AG10803 (cell line): Measurements from ENCODE around the gene SLC5A2.
"Not testable (repeated sequence)": the region's sequence is repeated elsewhere in the genome, so short reads cannot be mapped to it uniquely, and the experiment has no call there.

Experiments used
- DNase-seq: peaks from one replicate; pipeline ENCODE4 v3.0.0; 2010; ENCODE audit warnings: low read depth
- H3K4me3 ChIP-seq: 2 replicates; pipeline ENCODE4 v1.5.1; 2011; ENCODE audit warnings: mild to moderate bottlenecking, low read length, control low read depth
- CTCF ChIP-seq: conservative IDR thresholded peaks from 2 replicates; pipeline ENCODE4 v1.5.1; 2011; ENCODE audit warnings: mild to moderate bottlenecking, low read length, control low read depth, inconsistent platforms

The SLC5A2 gene

GRCh38 chr16:31479751-31480150 is 3.2 kb upstream of the SLC5A2 start:
- no peak overlapping the region for H3K4me3 ChIP-seq
- DNase-seq: no peak
- TF ChIP-seq CTCF: no peak

- DNase-seq: no peak
- TF ChIP-seq CTCF: no peak
- H3K4me3 ChIP-seq: no peak overlapping the region
Observed at GRCh38 chr16:31480851-31481536, 1.9 kb upstream of the SLC5A2 start.

GRCh38 chr16:31484048-31484447 is 1.1 kb downstream of the SLC5A2 start:
- DNase-seq, H3K4me3 ChIP-seq: not testable (repeated sequence)

GRCh38 chr16:31484491-31485171 is 1.7 kb downstream of the SLC5A2 start:
- TF ChIP-seq CTCF: no peak
- no peak for DNase-seq
- H3K4me3 ChIP-seq: no peak overlapping the region

- no peak overlapping the region for H3K4me3 ChIP-seq
- DNase-seq: no peak
- no peak for TF ChIP-seq CTCF
Observed at GRCh38 chr16:31485571-31485970, 2.6 kb downstream of the SLC5A2 start.

- H3K4me3 ChIP-seq: no peak overlapping the region
- DNase-seq: no peak
- no peak for TF ChIP-seq CTCF
Observed at GRCh38 chr16:31486045-31486444, 3.1 kb downstream of the SLC5A2 start.

GRCh38 chr16:31487071-31487719 is 4.3 kb downstream of the SLC5A2 start:
- no peak for DNase-seq
- peak overlapping the region; percentile 60 for H3K4me3 ChIP-seq
- no peak for TF ChIP-seq CTCF
